HL-60/S4 (cell line): ENCODE measurements around the gene CENPH.
"Not testable (repeated sequence)": the region's sequence is repeated elsewhere in the genome, so short reads cannot be mapped to it uniquely, and the experiment has no call there.

ENCODE experiments used
- in situ Hi-C: fragments of 300-500 bp; cut with MboI; formaldehyde crosslinking; loops from 2 replicates; pipeline ENCODE4 v1.14.3; 2022; ENCODE audit warnings: low sequenced_read_pairs

Gene CENPH, protein sequence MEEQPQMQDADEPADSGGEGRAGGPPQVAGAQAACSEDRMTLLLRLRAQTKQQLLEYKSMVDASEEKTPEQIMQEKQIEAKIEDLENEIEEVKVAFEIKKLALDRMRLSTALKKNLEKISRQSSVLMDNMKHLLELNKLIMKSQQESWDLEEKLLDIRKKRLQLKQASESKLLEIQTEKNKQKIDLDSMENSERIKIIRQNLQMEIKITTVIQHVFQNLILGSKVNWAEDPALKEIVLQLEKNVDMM

DNA sequence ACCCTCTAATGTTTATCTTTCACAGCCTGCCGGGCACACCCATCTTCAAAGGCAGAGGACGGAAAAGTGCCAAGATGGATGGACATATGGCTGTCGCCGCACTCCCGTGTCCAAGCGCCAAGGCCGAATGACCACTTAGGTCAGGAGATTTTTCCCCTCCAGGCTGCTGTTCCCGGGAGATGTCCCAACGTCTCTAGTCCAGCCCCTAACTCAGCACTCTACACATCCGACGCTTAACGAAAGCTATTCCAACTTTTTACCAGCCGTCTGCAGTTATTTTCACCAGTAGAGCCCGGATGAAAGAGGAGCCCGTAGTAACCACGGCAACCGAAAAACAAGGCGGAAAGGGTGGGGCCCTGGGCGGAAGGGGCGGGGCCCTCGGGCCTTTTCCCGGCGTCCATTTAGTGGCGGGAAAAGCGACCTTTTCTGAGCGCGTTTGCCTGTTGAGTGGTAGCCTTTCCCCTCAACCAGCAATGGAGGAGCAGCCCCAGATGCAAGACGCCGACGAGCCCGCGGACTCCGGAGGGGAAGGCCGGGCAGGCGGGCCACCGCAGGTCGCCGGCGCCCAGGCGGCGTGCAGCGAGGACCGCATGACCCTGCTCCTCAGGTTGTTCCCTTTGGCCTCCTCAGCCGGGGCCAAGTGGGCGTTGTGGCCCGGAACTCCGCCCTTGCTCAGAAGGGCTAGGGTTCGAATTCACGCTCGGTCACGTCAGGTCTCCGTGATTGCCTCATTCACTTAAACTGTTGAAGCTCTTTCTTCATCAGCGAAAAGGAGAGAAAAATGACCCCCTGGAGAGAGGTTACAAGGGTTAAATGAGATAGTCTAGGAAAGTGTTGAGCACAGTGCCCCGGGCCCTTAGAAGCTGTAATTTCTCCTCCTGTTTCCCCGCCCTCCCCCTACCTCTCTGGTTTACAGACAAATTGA, at the start of gene CENPH:
Gene CENPH, plus strand, starts transcription at position 422 of the 925 bp plus-strand sequence. Its CDS starts 52 bp downstream, at position 474.
- in situ Hi-C loops, result no loop called here

DNA sequence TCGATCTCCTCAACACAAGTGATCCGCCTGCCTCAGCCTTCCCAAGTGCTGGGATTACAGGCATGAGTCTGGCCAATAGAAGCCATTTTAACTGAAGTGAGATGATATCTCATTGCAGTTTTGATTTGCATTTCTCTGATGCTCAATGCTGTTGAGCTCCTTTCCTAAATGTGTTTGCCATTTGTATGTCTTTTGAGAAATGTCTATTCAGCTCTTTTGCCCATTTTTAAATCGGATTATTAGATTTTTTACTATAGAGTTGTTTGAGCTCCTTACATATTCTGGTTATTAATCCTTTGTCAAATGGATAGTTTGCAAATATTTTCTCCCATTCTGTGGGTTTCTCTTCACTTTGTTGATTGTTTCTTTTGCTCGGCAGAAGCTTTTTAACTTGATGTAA, 49.1 kb upstream of the CENPH start:
- in situ Hi-C loops, result not testable (repeated sequence)

DNA sequence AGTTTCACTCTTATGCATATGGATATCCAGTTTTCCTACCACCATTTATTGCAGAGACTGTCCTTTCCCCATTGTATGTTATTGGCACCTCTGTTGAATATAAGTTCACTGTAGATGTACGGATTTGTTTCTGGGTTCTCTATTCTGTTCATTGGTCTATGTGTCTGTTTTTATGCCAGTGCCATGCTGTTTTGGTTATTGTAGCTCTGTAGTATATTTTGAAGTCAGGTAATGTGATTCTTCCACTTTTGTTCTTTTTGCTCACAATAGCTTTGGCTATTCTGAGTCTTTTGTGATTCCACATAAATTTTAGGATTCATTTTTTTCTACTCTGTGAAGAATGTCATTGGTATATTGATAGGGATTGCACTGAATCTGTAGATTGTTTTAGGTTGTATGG, 48.6 kb upstream of the CENPH start:
- in situ Hi-C loops, result no loop called here

DNA sequence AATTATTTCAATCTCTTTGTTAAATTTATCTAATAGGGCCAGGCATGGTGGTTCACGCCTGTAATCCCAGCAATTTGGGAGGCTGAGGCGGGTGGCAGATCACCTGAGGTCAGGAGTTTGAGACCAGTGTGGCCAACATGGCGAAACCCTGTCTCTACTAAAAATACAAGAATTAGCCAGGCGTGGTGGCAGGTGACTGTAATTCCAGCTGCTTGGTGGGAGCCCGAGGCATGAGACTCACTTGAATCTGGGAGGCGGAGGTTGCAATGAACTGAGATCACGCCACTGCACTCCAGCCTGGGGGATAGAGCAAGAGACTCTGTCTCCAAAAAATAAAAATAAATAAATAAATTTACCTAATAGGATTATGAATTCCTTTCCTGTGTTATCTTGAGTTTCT, 40.8 kb upstream of the CENPH start:
- in situ Hi-C loops, result not testable (repeated sequence)

DNA sequence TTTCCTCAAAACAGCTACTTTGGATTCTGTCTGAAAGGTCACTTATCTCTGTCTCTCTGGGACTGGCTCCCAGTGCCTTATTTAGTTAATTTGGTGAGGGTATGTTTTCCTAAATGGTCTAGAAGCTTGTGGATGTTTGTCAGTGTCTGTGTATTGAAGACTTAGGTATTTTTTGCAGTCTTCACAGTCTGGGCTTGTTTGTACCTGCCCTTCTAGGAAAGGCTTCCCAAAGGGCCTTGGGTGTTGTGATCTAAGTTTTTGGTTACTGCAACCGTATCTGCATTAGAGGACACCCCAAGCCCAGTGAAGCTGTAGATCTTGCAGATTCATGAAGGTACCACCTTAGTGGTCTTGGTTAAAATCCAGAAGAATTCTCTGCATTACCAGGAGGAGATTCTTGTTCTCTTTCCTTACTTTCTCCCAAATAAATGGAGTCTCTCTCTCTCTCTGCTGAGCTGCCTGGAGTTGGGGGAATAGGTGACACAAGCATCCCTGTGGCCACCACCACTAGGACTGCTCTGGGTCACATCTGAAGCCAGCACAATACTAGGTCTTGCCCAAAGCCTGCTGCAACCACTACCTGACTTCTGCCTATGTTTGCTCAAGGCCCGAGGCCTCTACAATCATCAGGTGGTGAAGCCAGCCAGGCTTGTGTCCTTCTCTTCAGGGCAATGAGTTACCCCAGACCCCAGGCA, 40.3 kb upstream of the CENPH start:
- in situ Hi-C loops, result no loop called here

DNA sequence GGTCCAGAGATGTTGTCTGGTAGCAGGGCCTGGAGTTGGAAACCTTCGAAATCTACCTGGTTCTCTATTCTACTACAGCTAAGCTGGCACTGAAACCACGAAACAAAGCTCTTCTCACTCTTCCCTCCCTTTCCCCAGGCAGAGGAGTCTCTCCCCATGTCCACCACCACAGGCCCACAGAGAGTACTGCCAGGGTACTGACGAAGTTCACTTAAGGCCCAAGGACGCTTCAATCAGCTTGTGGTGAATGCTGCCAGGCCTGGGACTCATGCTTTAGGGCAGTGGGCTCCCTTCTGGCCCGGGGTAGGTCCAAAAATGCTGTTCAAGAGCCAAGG, 39.7 kb upstream of the CENPH start:
- in situ Hi-C loops, result no loop called here

DNA sequence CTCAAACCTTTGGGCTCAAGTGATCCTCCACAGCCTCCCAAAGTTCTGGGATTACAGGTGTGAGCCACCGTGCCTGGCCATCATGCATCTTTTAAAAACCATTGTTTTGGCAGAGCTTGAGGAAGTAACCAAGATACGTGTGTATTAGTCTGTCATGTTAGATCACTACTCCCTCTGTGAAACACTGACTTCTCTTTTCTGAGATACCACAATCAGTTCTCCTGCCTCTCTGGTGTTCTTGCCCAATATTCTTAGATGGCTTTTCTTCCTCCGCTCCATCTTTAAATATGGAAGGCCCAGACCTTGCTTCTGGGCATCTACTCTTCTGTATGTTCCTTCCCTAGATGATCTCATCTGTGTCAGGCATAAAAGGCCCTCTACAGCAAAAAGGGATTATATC, 36.7 kb upstream of the CENPH start:
- in situ Hi-C loops, result no loop called here

DNA sequence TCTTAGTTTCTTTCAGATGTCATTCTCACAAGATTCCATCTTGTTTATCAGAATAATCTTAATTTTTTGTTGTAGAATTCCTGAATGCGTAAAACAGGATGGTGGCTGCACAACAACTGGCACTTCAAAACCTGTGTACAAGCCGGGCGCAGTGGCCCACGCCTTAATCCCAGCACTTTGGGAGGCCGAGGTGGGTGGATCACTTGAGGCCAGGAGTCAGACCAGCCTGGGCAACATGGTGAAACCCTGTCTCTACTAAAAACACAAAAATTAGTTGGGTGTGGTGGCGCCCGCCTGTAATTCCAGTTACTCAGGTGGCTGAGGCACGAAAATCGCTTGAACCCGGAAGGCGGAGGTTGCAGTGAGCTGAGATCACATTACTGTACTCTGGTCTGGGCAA, 32.9 kb upstream of the CENPH start:
- in situ Hi-C loops, result no loop called here

DNA sequence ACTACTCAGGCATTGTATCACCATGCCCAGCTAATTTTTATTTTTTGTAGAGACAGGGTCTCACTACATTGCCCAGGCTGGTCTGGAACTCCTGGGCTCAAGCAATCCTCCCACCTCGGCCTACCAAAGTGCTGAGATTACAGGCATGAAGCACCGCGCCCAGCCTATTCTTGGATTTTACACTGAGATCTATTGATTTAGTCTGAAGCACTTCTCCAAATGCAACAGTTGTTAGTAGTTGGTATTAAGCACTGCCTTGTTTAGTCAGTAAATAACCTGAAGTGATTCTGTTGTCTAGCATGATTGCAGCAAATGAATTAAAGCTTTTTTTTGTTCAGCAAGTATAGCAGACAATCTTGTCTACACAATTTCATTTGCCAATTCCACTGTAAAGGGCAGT, 31.3 kb upstream of the CENPH start:
- in situ Hi-C loops, result no loop called here

DNA sequence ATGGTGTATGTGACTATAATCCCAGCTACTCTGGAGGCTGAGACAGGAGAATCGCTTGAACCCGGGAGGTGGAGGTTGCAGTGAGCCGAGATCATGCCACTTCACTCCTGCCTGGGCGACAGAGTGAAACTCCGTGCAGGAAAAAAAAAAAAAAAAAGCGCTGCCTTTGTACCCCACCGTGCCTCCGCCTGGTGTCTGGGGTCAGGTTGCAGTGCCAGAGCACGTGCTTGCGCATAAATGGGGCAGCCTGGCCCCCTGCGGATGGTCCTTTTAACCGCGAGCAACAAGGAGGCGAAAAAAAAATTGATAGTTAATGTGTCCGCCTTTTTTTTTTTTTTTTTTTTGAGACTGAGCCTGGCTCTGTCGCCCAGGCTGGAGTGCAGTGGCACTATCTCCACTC, 28.7 kb upstream of the CENPH start:
- in situ Hi-C loops, result no loop called here

DNA sequence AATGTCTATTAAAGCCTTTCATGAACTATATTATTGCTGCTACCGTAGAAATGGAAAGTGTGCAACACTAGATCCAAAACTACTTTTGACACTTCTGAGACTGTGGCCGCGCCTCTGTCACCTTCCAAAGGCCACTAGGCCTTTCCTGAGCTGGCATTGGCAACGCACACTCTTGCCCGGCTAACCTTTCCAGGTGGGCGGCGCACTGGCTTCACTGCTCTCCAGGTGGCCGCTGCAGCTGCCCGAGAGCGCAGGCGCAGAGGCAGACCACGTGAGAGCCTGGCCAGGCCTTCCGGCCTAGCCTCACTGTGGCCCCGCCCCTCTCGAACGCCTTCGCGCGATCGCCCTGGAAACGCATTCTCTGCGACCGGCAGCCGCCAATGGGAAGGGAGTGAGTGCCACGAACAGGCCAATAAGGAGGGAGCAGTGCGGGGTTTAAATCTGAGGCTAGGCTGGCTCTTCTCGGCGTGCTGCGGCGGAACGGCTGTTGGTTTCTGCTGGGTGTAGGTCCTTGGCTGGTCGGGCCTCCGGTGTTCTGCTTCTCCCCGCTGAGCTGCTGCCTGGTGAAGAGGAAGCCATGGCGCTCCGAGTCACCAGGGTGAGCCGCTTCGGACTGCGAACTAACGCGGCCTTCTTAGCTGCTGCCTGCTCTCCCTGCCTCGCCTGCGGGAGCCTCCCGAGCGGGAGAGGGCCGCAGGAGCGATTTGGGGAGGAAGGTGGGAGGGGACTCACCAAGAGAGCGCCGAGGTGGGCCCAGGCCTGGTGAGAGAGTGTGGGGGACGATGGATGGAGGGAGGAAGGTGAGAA, 22.5 kb upstream of the CENPH start, which contains the start of gene CCNB1:
Gene CCNB1, plus strand, starts transcription at position 465 of the 807 bp plus-strand sequence. Its CDS starts 113 bp downstream, at position 578.
- in situ Hi-C loops, result no loop called here

DNA sequence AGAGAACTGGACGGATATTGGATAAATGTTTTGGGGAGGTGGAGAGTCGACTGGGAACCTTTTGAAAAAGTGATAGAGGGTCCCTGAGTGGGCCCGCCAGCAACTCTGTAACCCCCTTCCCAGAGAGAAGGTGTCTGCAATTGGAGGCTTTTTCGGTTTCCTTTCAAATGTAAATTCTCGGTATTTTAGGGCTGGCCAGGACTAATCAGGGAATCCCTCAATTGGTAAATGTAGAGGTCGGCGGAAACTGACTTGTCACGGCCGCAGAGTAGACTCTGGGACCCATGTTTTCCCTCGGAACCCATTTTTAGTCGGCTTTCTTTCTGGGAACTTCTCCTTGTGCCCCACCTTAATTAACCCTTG, 21.9 kb upstream of the CENPH start:
- in situ Hi-C loops, result no loop called here

DNA sequence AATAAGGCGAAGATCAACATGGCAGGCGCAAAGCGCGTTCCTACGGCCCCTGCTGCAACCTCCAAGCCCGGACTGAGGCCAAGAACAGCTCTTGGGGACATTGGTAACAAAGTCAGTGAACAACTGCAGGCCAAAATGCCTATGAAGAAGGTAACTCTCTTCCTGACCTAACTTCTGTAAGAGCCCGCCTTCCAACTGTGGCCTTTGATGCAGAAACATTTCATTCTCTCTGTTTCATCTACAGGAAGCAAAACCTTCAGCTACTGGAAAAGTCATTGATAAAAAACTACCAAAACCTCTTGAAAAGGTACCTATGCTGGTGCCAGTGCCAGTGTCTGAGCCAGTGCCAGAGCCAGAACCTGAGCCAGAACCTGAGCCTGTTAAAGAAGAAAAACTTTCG, 21.5 kb upstream of the CENPH start:
- in situ Hi-C loops, result no loop called here

DNA sequence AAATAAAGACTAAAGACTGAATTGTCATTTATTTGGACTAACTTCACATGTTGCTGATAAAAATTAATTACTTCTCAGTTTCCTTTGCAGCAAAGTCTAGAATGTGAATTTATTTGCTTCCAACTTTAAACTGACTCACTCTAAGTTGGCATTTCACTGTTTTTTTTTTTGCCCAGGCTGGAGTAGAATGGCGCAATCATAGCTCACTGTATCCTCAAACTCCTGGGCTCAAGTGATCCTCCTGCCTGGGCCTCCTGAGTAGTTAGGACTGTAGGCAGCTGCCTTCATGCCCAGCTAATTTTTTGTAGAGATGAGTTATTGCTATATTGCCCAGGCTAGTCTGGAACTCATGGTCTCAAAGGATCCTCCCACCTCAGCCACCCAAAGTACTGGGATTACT, 18.9 kb upstream of the CENPH start:
- in situ Hi-C loops, result no loop called here

DNA sequence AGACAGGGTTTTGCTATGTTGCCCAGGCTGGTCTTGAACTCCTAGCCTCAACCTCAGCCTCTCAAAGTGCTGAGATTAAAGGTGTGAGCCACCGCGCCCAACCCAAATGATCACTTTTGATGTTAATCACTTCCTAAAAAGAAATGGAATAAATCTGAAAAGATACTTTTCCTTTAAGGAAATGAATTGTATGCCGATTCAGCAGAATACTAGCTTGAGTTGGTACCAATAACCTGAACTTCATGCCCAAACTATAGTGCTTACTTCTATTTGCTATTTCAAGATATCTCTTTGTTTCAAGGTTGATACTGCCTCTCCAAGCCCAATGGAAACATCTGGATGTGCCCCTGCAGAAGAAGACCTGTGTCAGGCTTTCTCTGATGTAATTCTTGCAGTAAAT, 18.4 kb upstream of the CENPH start:
- in situ Hi-C loops, result no loop called here

DNA sequence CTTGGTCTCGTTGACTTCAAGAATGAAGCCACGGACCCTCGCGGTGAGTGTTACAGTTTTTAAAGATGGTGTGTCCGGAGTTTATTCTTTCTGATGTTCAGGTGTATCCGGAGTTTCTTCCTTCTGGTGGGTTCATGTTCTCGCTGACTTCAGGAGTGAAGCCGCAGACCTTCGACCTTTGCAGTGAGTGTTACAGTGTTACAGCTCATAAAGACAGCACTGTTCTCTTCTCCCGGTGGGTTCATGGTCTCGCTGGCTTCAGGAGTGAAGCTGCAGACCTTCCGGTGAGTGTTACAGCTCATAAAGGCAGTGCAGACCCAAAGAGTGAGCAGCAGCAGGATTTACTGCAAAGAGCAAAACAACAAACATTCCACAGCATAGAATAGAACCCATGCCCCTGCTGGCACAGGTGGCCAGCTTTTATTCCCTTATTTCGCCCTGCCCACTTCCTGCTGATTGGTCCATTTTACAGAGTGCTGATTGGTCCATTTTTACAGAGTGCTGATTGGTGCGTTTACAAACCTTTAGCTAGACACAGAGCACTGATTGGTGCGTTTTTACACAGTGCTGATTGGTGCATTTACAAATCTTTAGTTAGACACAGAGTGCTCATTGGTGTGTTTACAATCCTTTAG, 7.6 kb upstream of the CENPH start:
- in situ Hi-C loops, result not testable (repeated sequence)

DNA sequence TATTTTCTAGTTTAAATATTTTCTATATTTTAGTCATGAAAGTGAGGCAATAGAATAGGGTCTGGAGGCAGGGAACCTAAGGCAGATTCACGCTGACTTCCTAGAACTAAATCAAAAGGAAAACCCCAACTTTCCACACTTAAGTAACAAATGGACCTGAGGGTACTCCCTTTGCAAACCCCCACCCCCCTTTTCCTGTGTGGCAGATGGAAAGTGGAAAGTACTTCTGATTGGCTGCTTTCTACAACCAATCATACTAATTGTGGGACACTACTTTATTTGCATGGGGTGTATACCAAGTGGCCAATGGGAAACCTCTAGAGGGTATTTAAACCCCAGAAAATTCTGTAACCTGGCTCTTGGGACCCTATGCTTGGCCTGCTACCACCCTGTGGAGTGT, 4.8 kb upstream of the CENPH start:
- in situ Hi-C loops, result no loop called here

DNA sequence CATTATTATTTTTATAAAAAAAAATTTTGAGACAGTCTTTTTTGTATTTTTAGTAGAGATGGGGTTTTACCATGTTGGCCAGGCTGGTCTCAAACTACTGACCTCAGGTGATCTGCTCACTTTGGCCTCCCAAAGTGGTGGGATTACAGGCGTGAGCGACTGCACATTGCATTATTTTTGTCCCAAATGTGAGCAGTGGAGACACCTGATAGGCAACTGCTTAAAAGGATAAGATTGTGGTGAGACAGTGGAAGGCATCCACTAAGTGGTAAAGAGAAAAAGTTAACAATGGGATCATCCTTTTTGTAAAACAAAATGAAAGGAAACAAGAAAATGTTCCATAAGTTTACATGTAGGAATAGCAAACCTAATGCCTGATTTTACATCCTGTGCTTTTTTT, 2.0 kb upstream of the CENPH start:
- in situ Hi-C loops, result no loop called here

DNA sequence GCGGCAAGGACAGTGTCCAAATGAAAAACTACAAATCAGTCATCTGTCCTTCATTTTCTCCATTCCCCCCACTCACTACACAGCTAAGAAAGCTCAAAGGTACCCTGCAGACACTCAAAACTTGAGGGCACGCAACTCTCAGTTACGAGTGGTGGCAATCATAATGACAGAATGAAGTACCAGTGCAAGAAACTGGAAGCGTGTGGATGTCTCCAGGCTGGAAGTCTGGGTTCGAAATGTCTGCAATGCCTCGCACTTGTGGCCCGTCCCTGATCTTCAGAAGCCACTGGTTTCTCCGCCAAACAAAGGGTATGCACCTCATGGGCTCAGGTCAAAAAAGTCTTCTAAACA, 597 bp upstream of the CENPH start:
- in situ Hi-C loops, result no loop called here

DNA sequence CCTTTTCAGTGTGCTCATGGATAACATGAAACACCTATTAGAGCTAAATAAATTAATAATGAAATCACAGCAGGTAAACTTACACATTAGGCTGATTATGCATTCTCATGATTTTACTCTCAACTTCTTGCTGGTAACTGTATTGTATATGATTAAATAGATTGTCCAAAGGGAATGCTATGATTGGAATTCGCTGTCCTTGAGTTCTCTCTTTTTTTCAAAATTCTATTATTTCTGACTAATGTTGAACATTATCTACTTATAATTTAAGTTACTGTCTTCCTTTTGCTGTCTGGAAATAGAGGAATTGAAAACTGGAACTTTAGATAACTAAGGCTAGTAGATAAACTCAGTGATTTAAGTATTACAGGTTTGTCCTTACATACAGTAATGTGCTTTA, 13.1 kb downstream of the CENPH start:
- in situ Hi-C loops, result no loop called here
